PC-9 (cell line): ENCODE results near the gene PDE6B. TPM values are rescaled to one million over a fixed set of nuclear protein-coding genes. Genes with fewer than 3 reads are reported as not detected.
"Not testable (repeated sequence)": the region's sequence is repeated elsewhere in the genome, so short reads cannot be mapped to it uniquely, and the experiment has no call there.

Experiments
- BruUV-seq: library from RNA; stranded (reverse); fragments of 400-500 nt; replicated peaks from 2 replicates; lab custom pipeline; 2021; lab: Mats Ljungman, UMichigan
- CTCF ChIA-PET: fragments of 300-600 bp; sonication (Branson Sonifier 250); formaldehyde crosslinking; loops from one replicate; lab custom pipeline; 2022; ENCODE audit warnings: antibody characterized with exemption; lab: Charles Lee
- POLR2A ChIA-PET: fragments of 300-600 bp; sonication (Branson Sonifier 250); formaldehyde crosslinking; loops from one replicate; lab custom pipeline; 2022; ENCODE audit warnings: antibody characterized with exemption; ENCODE audit not compliant: unreplicated experiment; lab: Charles Lee
- DNase-seq, 2 experiments: peaks; one replicate each; pipeline versions ENCODE4 v3.0.0 to v3.0.0-alpha.2; 2015 to 2022; ENCODE audit warnings: mixed read lengths in 1 of 2
- H2AFZ ChIP-seq: fragments of 200-600 bp; sonication (generic); 2 replicates; pipeline ENCODE4 v1.8.1; 2017; ENCODE audit warnings: antibody characterized with exemption
- H3F3A ChIP-seq: fragments of 200-600 bp; sonication (generic); 2 replicates; pipeline ENCODE4 v1.8.1; 2017; ENCODE audit warnings: antibody characterized with exemption, mild to moderate bottlenecking, low read depth; ENCODE audit not compliant: insufficient read depth
- H3K27ac ChIP-seq: fragments of 200-600 bp; sonication (generic); 2 replicates; pipeline ENCODE4 v1.6.1; 2016; ENCODE audit warnings: mixed run types
- H3K27me3 ChIP-seq: fragments of 200-600 bp; sonication (generic); 2 replicates; pipeline ENCODE4 v1.6.1; 2016; ENCODE audit warnings: low read depth, mixed run types; ENCODE audit not compliant: insufficient read depth
- H3K36me3 ChIP-seq: fragments of 200-600 bp; sonication (generic); 2 replicates; pipeline ENCODE4 v1.6.1; 2016; ENCODE audit warnings: low read depth, mixed run types
- H3K4me1 ChIP-seq: fragments of 200-600 bp; sonication (generic); replicated peaks from 2 replicates; pipeline ENCODE4 v1.6.1; 2016; ENCODE audit warnings: mixed run types; ENCODE audit not compliant: insufficient read depth
- H3K4me2 ChIP-seq: fragments of 200-600 bp; sonication (generic); 2 replicates; pipeline ENCODE4 v1.6.1; 2017; ENCODE audit warnings: mixed run types
- H3K4me3 ChIP-seq: fragments of 200-600 bp; sonication (generic); 2 replicates; pipeline ENCODE4 v1.6.1; 2016; ENCODE audit warnings: mixed run types
- H3K79me2 ChIP-seq: fragments of 200-600 bp; sonication (generic); 2 replicates; pipeline ENCODE4 v1.6.1; 2017; ENCODE audit warnings: low read depth, mixed run types
- H3K9me2 ChIP-seq: fragments of 200-600 bp; sonication (generic); 2 replicates; pipeline ENCODE4 v1.8.1; 2017; ENCODE audit warnings: mild to moderate bottlenecking; ENCODE audit not compliant: insufficient read depth
- H3K9me3 ChIP-seq: fragments of 200-600 bp; sonication (generic); 2 replicates; pipeline ENCODE4 v1.8.1; 2016; ENCODE audit warnings: low read depth; ENCODE audit not compliant: insufficient read depth
- H4K20me1 ChIP-seq: fragments of 200-600 bp; sonication (generic); 2 replicates; pipeline ENCODE4 v1.8.1; 2017; ENCODE audit not compliant: insufficient read depth
- CTCF ChIP-seq: fragments of 200-600 bp; sonication (generic); conservative IDR thresholded peaks from 2 replicates; pipeline ENCODE4 v1.6.1; 2017; ENCODE audit warnings: mixed run types, antibody characterized with exemption, mild to moderate bottlenecking, moderate library complexity
- EZH2 ChIP-seq: fragments of 200-600 bp; sonication (generic); IDR thresholded peaks from 2 replicates; pipeline ENCODE4 v1.8.0; 2017; ENCODE audit warnings: antibody characterized with exemption, low read depth
- intact Hi-C: fragments of 100-400 bp; cut with micrococcal nuclease; formaldehyde crosslinking; loops from one replicate; pipeline ENCODE4 v1.10.0; 2022; ENCODE audit not compliant: unreplicated experiment
- total RNA-seq: library from RNA; stranded (reverse); gene quantifications from 2 replicates; pipeline ENCODE4 v1.2.3, GENCODE V29; 2021

Gene PDE6B
- total RNA-seq, 1 experiment from 2014 or later: 5.9 TPM

- Histone ChIP-seq H3K4me1 (no peaks in the 10 kb centered on the region), H4K20me1 (no peaks in the 10 kb centered on the region; the same call in 1 of the 2 replicates), H3K79me2 (no peaks in the 10 kb centered on the region), H3K36me3 (no peaks in the 10 kb centered on the region), H3K9me3 (no peaks in the 10 kb centered on the region), H3K27me3 (peaks cover 95% of the 10 kb centered on the region), H2AFZ (no peak overlapping the region), H3K27ac (no peak overlapping the region), H3K9me2 (no peaks in the 10 kb centered on the region), H3K4me3 (no peak overlapping the region), H3F3A (no peaks in the 10 kb centered on the region), H3K4me2 (no peak overlapping the region)
- BruUV-seq: no TSS peak
- no peak for DNase-seq
- ChIA-PET CTCF (no interaction called here), POLR2A (no interaction called here)
- intact Hi-C loops: no loop called here
- no peak for TF ChIP-seq CTCF
- TF ChIP-seq EZH2: no peak
These were observed 35.0 kb upstream of the PDE6B start for GRCh38 chr4:590313-590841.

DNA sequence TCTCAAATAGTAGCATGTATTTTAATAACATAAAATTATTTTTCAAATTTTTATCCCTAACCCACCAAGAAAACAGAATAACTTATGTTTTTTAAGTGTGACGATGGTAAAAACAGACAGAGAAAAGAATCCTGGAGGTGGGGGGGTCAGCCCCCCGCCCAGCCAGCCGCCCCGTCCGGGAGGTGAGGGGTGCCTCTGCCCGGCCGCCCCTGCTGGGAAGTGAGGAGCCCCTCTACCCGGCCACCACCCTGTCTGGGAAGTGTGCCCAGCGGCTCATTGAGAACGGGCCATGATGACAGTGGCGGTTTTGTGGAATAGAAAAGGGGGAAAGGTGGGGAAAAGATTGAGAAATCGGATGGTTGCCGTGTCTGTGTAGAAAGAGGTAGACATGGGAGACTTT, 33.2 kb upstream of the PDE6B start:
- H3K27ac ChIP-seq, POLR2A ChIA-PET, H2AFZ ChIP-seq, intact Hi-C loops, CTCF ChIA-PET, H3K9me3 ChIP-seq, H3K36me3 ChIP-seq, H3K79me2 ChIP-seq, H3K4me1 ChIP-seq, BruUV-seq, DNase-seq, H3K4me3 ChIP-seq, H3F3A ChIP-seq, H3K4me2 ChIP-seq, H4K20me1 ChIP-seq, H3K9me2 ChIP-seq: not testable (repeated sequence)
- peaks cover 94% of the 10 kb centered on the region for H3K27me3 ChIP-seq

DNA sequence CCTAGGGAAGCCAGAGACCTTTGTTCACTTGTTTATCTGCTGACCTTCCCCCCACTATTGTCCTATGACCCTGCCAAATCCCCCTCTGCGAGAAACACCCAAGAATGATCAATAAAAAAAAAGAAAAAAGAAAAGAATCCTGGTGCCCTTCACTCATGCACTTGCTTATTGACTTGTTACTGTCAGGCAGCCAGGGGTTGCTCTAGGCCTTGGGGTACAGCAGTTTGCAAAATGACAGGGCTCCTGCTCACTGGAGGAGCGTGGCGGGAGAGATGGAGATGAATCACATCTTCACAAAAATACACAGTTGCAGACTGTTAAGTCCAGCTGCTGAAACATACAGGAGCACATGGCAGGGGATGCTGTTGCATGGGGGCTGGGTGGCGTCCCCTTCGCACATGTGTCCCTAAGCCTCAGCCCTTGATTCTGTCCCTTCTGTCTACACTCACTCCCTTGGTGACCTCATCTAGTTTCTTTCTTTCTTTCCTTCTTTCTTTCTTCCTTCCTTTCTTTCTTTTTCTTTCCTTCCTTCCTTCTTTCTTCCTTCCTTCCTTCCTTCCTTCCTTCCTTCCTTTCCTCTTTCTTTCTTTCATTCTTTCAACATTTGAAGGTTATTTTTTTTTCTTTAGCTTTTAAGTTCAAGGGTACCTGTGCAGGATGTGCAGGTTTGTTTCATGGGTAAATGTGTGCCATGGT, 32.4 kb upstream of the PDE6B start:
- CTCF ChIA-PET: no interaction called here
- intact Hi-C loops: no loop called here

More for the DNA sequence above, 32.4 kb upstream of the PDE6B start:
- Histone ChIP-seq H3K27me3 (peaks cover 92% of the 10 kb centered on the region), H3K4me1 (no peaks in the 10 kb centered on the region), H3K79me2 (no peaks in the 10 kb centered on the region), H3K4me2 (no peak overlapping the region), H4K20me1 (no peaks in the 10 kb centered on the region), H3K36me3 (no peaks in the 10 kb centered on the region), H3K9me3 (no peaks in the 10 kb centered on the region), H3F3A (no peaks in the 10 kb centered on the region), H3K27ac (no peak overlapping the region), H3K9me2 (no peaks in the 10 kb centered on the region), H2AFZ (no peak overlapping the region), H3K4me3 (no peak overlapping the region)
- TF ChIP-seq EZH2 (no peak), CTCF (no peak)
- no TSS peak for BruUV-seq
- DNase-seq: no peak
- POLR2A ChIA-PET: no interaction called here
